HepG2 (cell line): ENCODE measurements around the gene CRAMP1. TPM values are rescaled to one million over a fixed set of nuclear protein-coding genes. Genes with fewer than 3 reads are reported as not detected.

ENCODE experiments used
- AKNA ChIP-seq: sonication (generic); formaldehyde crosslinking; IDR thresholded peaks from 2 replicates; pipeline ENCODE4 v1.4.0; 2020; ENCODE audit warnings: missing genetic modification reagents, borderline replicate concordance
- BORCS8-MEF2B ChIP-seq: sonication (generic); formaldehyde crosslinking; IDR thresholded peaks from 2 replicates; pipeline ENCODE4 v1.8.0; 2022; ENCODE audit warnings: mild to moderate bottlenecking, missing genetic modification reagents
- CEBPZ ChIP-seq: IDR thresholded peaks from 2 replicates; pipeline ENCODE4 v1.6.1; 2012; ENCODE audit warnings: low read length, improper control_type of control experiment
- HDAC2 ChIP-seq: sonication (generic); formaldehyde crosslinking; IDR thresholded peaks from 2 replicates; pipeline ENCODE4 v1.4.0; 2020; ENCODE audit warnings: missing genetic modification reagents
- HMG20B ChIP-seq: conservative IDR thresholded peaks from 2 replicates; pipeline ENCODE4 v1.6.1; 2016; ENCODE audit warnings: missing genetic modification reagents, missing compliant biosample characterization
- MYNN ChIP-seq: sonication (generic); formaldehyde crosslinking; IDR thresholded peaks from 2 replicates; pipeline ENCODE4 v1.4.0; 2020; ENCODE audit warnings: mild to moderate bottlenecking, low read depth, missing genetic modification reagents
- NFIB ChIP-seq: sonication (generic); formaldehyde crosslinking; IDR thresholded peaks from 2 replicates; pipeline ENCODE4 v1.9.0; 2021; ENCODE audit warnings: missing genetic modification reagents, mild to moderate bottlenecking, borderline replicate concordance
- ZBTB10 ChIP-seq: sonication (generic); formaldehyde crosslinking; IDR thresholded peaks from 2 replicates; pipeline ENCODE4 v1.4.0; 2020; ENCODE audit warnings: missing genetic modification reagents, borderline replicate concordance
- ZBTB25 ChIP-seq: IDR thresholded peaks from 2 replicates; pipeline ENCODE4 v1.6.1; 2018; ENCODE audit warnings: missing genetic modification reagents
- ZBTB49 ChIP-seq: sonication (generic); formaldehyde crosslinking; IDR thresholded peaks from 2 replicates; pipeline ENCODE4 v1.4.0; 2020; ENCODE audit warnings: missing genetic modification reagents, borderline replicate concordance
- ZNF672 ChIP-seq: sonication (generic); formaldehyde crosslinking; IDR thresholded peaks from 2 replicates; pipeline ENCODE4 v1.8.1; 2022; ENCODE audit warnings: missing genetic modification reagents
- ZNF746 ChIP-seq: sonication (generic); formaldehyde crosslinking; IDR thresholded peaks from 2 replicates; pipeline ENCODE4 v1.8.0; 2022; ENCODE audit warnings: mild to moderate bottlenecking, missing genetic modification reagents
- polyA plus RNA-seq, 8 experiments: library from polyadenylated mRNA; depleted of rRNA in 3 of 8; stranded (reverse) in 7 of 8; unstranded in 1 of 8; fragments of >200 nt; fragmentation: Illumina TruSeq in 4 of 8; extraction: Trizol in 4 of 8; gene quantifications; 2 replicates each; pipeline versions ENCODE4 v1.2.1 to v1.2.3, GENCODE V29; 2011 to 2016; ENCODE audit warnings: low read depth in 4 of 8, missing spikeins in 1 of 8, mixed read lengths in 1 of 8; ENCODE audit not compliant: insufficient read depth in 1 of 8
- total RNA-seq, 5 experiments: library from RNA; depleted of rRNA; stranded (reverse); fragments of >200 nt; fragmentation: Illumina TruSeq; extraction: Trizol; gene quantifications; 2 replicates each; pipeline ENCODE4 v1.2.3, GENCODE V29; 2016; ENCODE audit warnings: low read depth in 1 of 5

CRAMP1 gene
- total and polyA plus RNA-seq, 2 of the 13 experiments (the other 11 are each of a cell fraction or from before 2014, with no cell fraction given), result 6.8 to 9.7 TPM

- TF ChIP-seq AKNA (CRISPR knock-in tag) (no peak), ZNF746 (peak; percentile 24; the same call in 1 of the 2 replicates), ZBTB49 (CRISPR knock-in tag) (no peak), ZBTB25 (CRISPR knock-in tag) (peak; percentile 83; the same call in 1 of the 2 replicates), CEBPZ (no peak), MYNN (CRISPR knock-in tag) (no peak), NFIB (CRISPR knock-in tag) (no peak), BORCS8-MEF2B (CRISPR knock-in tag) (0 out of 2 replicates have a peak, but pooled peaks have one; percentile 90), ZBTB10 (CRISPR knock-in tag) (no peak), HDAC2 (no peak), HMG20B (0 out of 2 replicates have a peak, but pooled peaks have one; percentile 61), ZNF672 (CRISPR knock-in tag) (no peak)
Measured at GRCh38 chr16:1705688-1706385, 93.7 kb downstream of the CRAMP1 start, which contains the start of gene MAPK8IP3 (continued).
